ENCODE data around the gene ADCY7.
"Not testable (repeated sequence)": the region's sequence is repeated elsewhere in the genome, so short reads cannot be mapped to it uniquely, and the experiment has no call there.

ADCY7 gene

GRCh38 chr16:50338371-50339231 is 72.2 kb downstream of the ADCY7 start:
- no peak for DNase-seq (ENCODE audit: low spot score)

- no peak for DNase-seq (ENCODE audit: low spot score)
Observed at GRCh38 chr16:50340578-50340977, 74.2 kb downstream of the ADCY7 start.

GRCh38 chr16:50343566-50343965 is 77.2 kb downstream of the ADCY7 start:
- not testable (repeated sequence) for DNase-seq (ENCODE audit: low spot score)

- not testable (repeated sequence) for DNase-seq (ENCODE audit: low spot score)
Observed at GRCh38 chr16:50345210-50345609, 78.9 kb downstream of the ADCY7 start.

- no peak for DNase-seq (ENCODE audit: low spot score)
Observed at GRCh38 chr16:50351116-50351515, 84.8 kb downstream of the ADCY7 start.

- no peak for DNase-seq (ENCODE audit: low spot score)
Observed at GRCh38 chr16:50351952-50352351, 85.6 kb downstream of the ADCY7 start.

GRCh38 chr16:50354082-50354481 is 87.7 kb downstream of the ADCY7 start:
- no peak for DNase-seq (ENCODE audit: low spot score)

GRCh38 chr16:50354629-50355456 is 88.5 kb downstream of the ADCY7 start:
- no peak for DNase-seq (ENCODE audit: low spot score)

GRCh38 chr16:50359626-50360025 is 93.3 kb downstream of the ADCY7 start:
- no peak for DNase-seq (ENCODE audit: low spot score)

- peak; percentile 32 for DNase-seq (ENCODE audit: low spot score)
Observed at GRCh38 chr16:50360033-50360778, 93.9 kb downstream of the ADCY7 start.

GRCh38 chr16:50360779-50361178 is 94.4 kb downstream of the ADCY7 start:
- DNase-seq (ENCODE audit: low spot score), result peak; percentile 70

GRCh38 chr16:50363656-50364055 is 97.3 kb downstream of the ADCY7 start:
- DNase-seq (ENCODE audit: low spot score), result no peak

- no peak for DNase-seq (ENCODE audit: low spot score)
Observed at GRCh38 chr16:50365791-50366575, 99.6 kb downstream of the ADCY7 start.
